Measurements from ENCODE around the gene COPB2. TPM values are rescaled to one million over a fixed set of nuclear protein-coding genes. Genes with fewer than 3 reads are reported as not detected.
"Not testable (repeated sequence)": the region's sequence is repeated elsewhere in the genome, so short reads cannot be mapped to it uniquely, and the experiment has no call there.

Gene COPB2
- total RNA-seq (2014; rRNA removed; shearing (Covaris generic)): 79.8 and 98.7 TPM in 2 replicates

- in situ Hi-C loops (cut with HindIII; ENCODE audit: low sequenced_read_pairs): no loop called here
Observed at GRCh38 chr3:139389552-139390368, at the start of gene COPB2. Gene COPB2, minus strand, starts transcription at chr3:139389647. Its CDS starts 97 bp downstream, at chr3:139389550.

GRCh38 chr3:139434764-139435307, 45.4 kb upstream of the COPB2 start:
- no peak for DNase-seq (ENCODE audit: low spot score)
- in situ Hi-C loops (cut with HindIII; ENCODE audit: low sequenced_read_pairs): no loop called here

More at GRCh38 chr3:139389552-139390368, at the start of gene COPB2:
- DNase-seq (ENCODE audit: low spot score): peak; percentile 99

DNA sequence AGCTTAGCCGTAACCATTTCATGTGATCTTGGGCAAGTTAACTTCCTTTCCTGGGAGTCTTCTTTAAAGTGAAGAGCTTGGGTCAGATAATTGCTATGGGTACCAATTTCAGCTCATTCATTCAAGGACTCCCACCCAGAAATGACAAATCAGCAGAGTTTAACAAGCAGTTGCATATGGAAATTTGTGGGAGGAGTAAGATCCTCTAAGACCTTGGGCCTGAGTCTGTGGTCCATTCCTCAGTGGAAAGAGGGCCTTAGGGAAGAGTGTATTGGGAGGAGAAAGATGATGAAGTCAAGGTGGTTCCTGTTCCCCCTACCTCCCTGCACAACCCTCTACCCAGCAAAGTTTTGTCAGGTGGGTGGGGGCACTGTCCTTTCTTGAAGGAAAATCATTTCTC, 44.8 kb upstream of the COPB2 start:
- no peak for DNase-seq (ENCODE audit: low spot score)
- in situ Hi-C loops (cut with HindIII; ENCODE audit: low sequenced_read_pairs): no loop called here

DNA sequence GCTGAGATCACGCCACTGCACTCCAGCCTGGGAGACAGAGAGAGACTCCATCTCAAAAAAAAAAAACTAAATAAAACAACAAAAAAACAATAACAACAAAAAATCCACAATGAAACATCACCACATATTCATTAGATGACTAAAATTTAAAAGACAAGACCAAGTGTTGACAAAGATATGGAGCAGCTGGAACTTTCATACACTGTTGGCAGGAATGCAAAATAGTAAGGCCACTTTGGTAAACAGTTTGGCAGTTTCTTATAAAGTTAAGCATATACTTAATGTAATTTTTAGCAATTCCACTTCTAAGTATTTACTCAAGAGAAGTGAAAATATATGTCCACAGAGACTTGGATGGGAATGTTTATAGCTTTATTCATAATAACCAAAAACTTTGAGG, 43.6 kb upstream of the COPB2 start:
- no peak for DNase-seq (ENCODE audit: low spot score)
- in situ Hi-C loops (cut with HindIII; ENCODE audit: low sequenced_read_pairs): no loop called here

GRCh38 chr3:139430493-139430892, 41.0 kb upstream of the COPB2 start:
- in situ Hi-C loops (cut with HindIII; ENCODE audit: low sequenced_read_pairs): no loop called here
- no peak for DNase-seq (ENCODE audit: low spot score)

DNA sequence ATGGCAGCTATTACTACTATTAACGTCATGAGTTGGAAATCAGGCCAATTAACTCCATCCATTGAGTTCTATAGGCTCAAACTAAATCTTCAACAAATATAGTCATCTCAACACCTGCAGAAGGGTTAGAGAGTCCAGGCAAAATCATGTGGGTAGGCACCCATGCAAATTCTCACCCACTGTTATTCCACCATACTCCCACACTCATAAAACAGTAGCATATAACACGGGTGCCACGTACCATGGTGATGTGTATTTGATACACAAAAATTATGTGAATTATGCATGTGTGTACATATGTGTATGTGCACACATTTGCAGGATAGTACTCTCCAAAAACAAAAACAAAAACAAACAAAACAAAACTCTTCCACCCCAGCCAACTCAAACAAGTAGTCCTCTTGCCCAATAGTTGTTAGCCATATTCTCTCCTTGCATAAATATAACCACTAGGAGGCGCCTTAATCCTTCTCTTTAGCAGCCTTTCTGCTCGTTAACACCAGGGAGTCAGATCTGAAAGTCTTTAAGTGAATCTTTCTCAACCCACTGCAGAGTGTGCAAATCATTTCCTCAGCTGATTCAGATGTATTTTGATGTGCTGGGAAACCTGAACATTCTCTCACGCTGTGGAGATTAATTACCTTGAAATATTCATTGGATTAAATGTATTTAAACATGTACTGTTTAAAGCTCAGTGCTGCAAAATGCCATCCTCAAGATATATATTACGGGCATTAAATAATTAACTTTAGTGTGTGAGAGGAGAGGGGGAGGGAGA, 38.0 kb upstream of the COPB2 start:
- in situ Hi-C loops (cut with HindIII; ENCODE audit: low sequenced_read_pairs): no loop called here
- peak; percentile 69 for DNase-seq (ENCODE audit: low spot score)

GRCh38 chr3:139425745-139426400, 36.4 kb upstream of the COPB2 start:
- no peak for DNase-seq (ENCODE audit: low spot score)

DNA sequence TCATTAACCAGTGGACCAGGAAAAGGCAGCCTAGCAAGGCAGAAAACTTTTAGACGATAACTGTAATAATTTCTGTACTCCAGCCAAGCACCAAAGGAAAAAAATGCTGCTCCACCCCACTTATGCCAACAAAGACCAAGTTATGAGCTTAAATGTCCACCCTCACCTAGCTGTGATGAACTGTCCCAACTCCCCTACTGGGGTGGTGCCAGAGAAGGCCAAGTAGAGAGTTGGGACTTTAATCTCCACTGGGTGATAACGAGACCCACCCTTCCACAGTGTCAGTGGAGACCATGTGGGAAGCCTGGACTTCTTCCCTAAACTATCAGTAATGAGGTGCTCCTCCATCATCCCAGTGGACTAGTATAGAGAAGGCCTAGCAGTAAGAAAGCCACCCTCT, 33.8 kb upstream of the COPB2 start:
- in situ Hi-C loops (cut with HindIII; ENCODE audit: low sequenced_read_pairs): no loop called here
- DNase-seq (ENCODE audit: low spot score): no peak

More at GRCh38 chr3:139425745-139426400, 36.4 kb upstream of the COPB2 start:
- in situ Hi-C loops (cut with HindIII; ENCODE audit: low sequenced_read_pairs): no loop called here

DNA sequence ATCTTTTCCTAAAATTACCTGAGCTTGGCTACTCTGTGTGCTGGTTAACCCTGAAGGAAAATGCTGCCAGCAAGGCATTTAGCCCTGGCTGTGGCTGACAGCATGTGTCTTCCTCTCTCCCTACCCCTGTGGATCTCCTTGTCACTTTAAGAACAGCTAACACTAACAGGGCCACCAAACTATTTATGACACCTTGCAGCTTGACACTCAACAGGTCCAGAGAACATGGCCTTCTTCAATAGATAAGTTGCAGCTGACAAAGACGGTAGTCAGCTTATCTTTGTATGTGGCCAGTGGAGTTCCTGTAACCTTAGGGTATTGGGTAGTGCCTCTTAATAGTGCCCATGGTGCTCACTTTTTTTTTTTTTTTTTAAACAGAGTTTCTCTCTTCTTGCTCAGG, 32.0 kb upstream of the COPB2 start:
- in situ Hi-C loops (cut with HindIII; ENCODE audit: low sequenced_read_pairs): no loop called here
- no peak for DNase-seq (ENCODE audit: low spot score)

DNA sequence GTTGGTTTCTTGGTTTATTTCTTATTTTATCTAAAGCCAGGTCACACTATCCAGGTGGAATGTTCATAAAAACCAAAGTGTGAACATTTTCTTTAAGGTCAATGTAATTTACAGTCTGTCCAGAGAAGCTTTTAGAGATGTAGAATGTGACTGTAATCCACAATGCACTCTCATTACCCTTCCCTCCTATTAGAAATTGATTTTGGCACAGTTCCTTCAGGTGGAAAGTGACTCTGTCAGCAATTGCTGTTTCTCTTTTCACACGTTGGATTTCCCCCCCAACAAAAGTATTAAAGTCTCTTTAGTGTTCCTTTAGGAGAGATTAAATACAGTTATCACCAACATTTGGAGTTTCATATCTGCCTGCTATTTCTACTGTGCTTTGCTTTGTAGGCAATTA, 31.6 kb upstream of the COPB2 start:
- in situ Hi-C loops (cut with HindIII; ENCODE audit: low sequenced_read_pairs): no loop called here

GRCh38 chr3:139418144-139418543, 28.7 kb upstream of the COPB2 start:
- DNase-seq (ENCODE audit: low spot score): no peak

More for the DNA sequence above, 31.6 kb upstream of the COPB2 start:
- no peak for DNase-seq (ENCODE audit: low spot score)

DNA sequence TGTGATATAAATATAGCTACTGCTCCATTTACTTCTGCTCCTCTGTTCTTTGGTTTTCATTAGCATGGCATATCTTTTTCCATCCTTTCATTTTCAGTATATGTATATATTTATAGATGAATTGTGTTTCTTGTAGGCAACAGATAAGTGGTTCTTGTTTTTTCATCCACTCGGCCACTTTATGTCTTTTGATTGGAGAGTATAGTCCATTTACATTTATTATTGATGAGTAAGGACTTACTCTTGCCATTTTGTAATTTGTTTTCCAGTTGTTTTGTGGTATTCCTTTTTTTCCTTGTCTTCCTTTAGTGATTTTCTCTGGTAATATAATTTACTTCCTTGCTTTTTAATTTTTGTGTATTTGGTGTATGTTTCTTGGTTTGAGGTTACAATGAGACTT, 26.8 kb upstream of the COPB2 start:
- no peak for DNase-seq (ENCODE audit: low spot score)
- in situ Hi-C loops (cut with HindIII; ENCODE audit: low sequenced_read_pairs): no loop called here

More at GRCh38 chr3:139418144-139418543, 28.7 kb upstream of the COPB2 start:
- in situ Hi-C loops (cut with HindIII; ENCODE audit: low sequenced_read_pairs): no loop called here

DNA sequence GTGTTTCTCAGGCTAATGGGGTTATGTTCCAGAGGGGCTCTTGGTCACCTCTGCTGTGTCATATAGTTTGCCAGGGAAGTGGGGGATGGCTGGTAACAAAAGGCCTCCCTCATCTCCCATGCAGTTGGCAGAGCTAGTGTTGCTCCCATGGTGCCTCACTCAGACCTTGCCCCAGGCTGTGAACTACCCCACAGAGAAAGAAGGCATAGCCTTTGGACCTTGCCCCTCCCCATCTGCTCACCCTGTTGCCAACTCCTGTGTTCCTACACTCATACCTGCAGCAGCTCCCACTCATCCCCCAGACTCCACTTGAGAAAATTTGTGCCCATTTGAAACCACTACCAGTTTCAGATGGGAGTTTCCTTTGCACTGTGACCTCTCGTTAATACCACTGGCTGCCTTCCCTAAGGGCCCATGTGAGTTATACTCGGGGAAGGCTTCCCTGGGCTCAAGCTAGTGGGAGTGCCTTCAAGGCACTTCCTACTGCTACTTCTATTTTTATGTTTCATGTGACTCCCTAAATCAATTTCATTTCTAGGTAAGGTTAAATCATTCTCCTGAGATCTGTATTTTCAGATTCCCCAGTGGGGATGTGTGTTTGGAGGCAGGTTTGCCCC, 25.3 kb upstream of the COPB2 start:
- no peak for DNase-seq (ENCODE audit: low spot score)
- in situ Hi-C loops (cut with HindIII; ENCODE audit: low sequenced_read_pairs): no loop called here

- in situ Hi-C loops (cut with HindIII; ENCODE audit: low sequenced_read_pairs): not testable (repeated sequence)
Observed at GRCh38 chr3:139412891-139413290, 23.4 kb upstream of the COPB2 start.

GRCh38 chr3:139401155-139401554, 11.7 kb upstream of the COPB2 start:
- DNase-seq (ENCODE audit: low spot score); in situ Hi-C loops (cut with HindIII; ENCODE audit: low sequenced_read_pairs): not testable (repeated sequence)

More at GRCh38 chr3:139412891-139413290, 23.4 kb upstream of the COPB2 start:
- DNase-seq (ENCODE audit: low spot score): not testable (repeated sequence)

DNA sequence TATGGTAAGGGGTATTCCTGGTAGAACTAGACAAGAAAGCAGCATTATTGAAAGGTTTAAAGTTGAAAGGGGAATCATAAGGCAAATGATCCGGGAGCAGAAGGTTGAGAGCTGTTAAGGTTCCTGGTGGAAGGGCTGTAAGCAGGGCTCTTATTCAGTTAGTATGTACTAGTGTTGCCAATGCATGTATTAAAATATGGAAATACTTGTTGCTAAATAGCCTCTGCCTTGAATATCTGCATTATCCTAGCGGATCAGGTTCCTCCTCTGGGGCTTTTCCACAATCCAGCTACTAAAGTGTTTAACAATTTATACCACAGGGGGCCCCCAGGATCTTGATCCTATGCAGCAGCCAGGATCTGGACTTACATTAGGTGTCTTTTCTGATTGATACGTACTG, 7.3 kb upstream of the COPB2 start:
- in situ Hi-C loops (cut with HindIII; ENCODE audit: low sequenced_read_pairs): no loop called here
- DNase-seq (ENCODE audit: low spot score): no peak

- in situ Hi-C loops (cut with HindIII; ENCODE audit: low sequenced_read_pairs): no loop called here
Observed at GRCh38 chr3:139394116-139394515, 4.7 kb upstream of the COPB2 start.

DNA sequence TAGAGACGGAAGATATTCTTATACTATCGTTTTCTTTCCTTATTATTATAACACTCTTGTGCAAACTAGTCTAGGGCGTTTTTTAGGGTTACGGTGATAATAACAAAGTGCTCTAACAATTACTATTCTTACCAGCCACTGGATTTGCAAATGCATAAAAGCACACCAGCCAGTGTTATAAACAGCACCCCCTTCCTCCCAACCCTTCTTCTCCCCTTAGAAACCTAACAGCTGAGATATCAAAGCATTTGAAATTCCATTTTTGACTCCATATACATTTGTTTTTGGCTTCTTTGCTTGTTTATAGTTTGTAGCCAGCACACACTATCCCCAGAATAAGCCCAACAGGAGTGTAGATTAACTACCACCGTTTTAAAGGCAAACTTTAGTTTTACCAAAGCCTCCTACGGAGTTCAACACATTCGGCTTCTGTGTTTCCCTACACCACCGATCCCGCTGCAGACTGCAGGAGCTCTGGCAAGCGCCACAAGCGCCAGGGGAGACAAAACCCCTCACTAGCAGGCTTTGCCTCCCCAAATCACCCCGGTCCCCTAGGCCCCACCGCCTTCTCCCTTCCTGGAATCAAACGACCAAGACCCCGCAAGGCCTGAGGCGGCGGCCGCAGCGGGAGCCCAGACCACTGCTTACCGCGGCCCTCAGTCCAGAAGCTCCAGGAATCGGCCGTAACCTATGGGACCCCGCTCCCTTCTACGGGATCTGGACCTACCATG, 461 bp downstream of the COPB2 start:
- in situ Hi-C loops (cut with HindIII; ENCODE audit: low sequenced_read_pairs): no loop called here
- no peak for DNase-seq (ENCODE audit: low spot score)

More at GRCh38 chr3:139394116-139394515, 4.7 kb upstream of the COPB2 start:
- no peak for DNase-seq (ENCODE audit: low spot score)

Data from G401 (cell line).